ENCODE measurements around the gene TSR3.

TSR3 gene

GRCh38 chr16:1351582-1352362 is at the start of gene TSR3, which contains the start of gene GNPTG:
Gene TSR3, minus strand, starts transcription at chr16:1351878. Its CDS starts 74 bp downstream, at chr16:1351804.
Gene GNPTG, plus strand, starts transcription at chr16:1351931. Its CDS starts 35 bp downstream, at chr16:1351966.
- DNase-seq: peak; percentile 71

- DNase-seq: no peak
Measured at GRCh38 chr16:1401061-1401757, 49.5 kb upstream of the TSR3 start.

- DNase-seq: no peak
Measured at GRCh38 chr16:1398826-1399581, 47.3 kb upstream of the TSR3 start.

- DNase-seq: no peak
Measured at GRCh38 chr16:1398351-1398750, 46.7 kb upstream of the TSR3 start.

- DNase-seq: no peak
Measured at GRCh38 chr16:1397779-1398178, 46.1 kb upstream of the TSR3 start.

- DNase-seq: no peak
Measured at GRCh38 chr16:1395444-1396031, 43.9 kb upstream of the TSR3 start.

- no peak for DNase-seq
Measured at GRCh38 chr16:1394367-1394951, 42.8 kb upstream of the TSR3 start.

GRCh38 chr16:1393613-1394176 is 42.0 kb upstream of the TSR3 start:
- no peak for DNase-seq

GRCh38 chr16:1392826-1393225 is 41.1 kb upstream of the TSR3 start:
- no peak for DNase-seq

GRCh38 chr16:1390239-1390779 is 38.6 kb upstream of the TSR3 start:
- DNase-seq: no peak

- DNase-seq: no peak
Measured at GRCh38 chr16:1389762-1390161, 38.1 kb upstream of the TSR3 start.

DNA sequence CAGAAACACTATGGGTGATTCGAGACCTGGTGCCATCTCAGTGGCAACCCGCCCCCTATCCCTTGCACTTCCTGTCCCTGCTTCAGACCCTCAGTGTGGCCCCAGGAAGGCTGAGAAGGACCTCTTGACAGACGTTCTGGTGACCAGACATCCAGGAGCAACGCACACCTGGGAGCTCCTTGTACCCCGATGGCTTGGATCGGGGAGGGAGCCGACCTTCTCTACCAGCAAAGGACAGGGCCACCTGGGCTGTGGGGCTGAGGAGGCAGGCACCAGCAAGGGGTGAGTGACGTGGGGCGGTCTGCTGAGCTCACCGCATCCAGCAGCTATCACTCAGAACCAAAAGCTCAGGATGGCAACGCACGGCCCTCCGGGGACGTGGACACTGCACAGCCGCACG is 35.7 kb upstream of the TSR3 start:
- no peak for DNase-seq

- no peak for DNase-seq
Measured at GRCh38 chr16:1385232-1385631, 33.6 kb upstream of the TSR3 start.

GRCh38 chr16:1383556-1383955 is 31.9 kb upstream of the TSR3 start:
- no peak for DNase-seq

DNA sequence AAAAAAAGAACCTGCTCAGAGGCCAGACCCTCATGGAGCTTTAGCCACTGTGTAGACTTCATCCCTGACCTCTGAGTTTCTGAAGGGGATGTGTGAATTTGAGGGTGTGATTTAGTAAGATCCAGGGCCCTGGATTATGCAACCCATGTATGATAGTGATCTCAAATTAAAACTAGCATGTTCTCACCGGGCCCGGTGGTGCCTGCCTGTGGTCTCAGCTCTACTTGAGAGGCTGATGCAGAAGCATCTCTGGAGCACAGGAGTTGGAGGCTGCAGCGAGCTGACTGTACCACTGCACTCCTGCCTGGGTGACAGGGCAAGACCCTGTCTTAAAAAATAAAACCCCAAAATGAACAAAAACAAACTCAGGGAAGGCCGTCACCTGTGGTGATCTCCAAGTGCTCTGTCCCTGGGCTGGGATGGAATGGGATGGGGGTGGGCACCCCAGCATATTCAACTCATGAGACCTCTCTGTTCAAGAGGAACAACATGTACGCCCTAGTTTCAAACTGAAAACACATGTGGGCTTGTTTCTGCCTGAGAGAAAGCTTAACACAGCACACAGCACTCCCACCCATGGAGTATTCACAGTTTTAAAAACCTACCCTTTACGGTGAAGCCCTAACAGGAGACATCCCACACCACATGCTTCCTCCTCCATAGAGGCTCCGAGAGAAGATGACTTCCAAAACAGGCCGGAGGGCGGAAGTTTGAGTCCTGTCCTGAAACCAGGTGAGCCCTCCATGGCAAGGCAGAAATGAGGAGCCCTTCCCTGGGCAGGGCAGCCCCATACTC is 30.1 kb upstream of the TSR3 start:
- DNase-seq: no peak

DNA sequence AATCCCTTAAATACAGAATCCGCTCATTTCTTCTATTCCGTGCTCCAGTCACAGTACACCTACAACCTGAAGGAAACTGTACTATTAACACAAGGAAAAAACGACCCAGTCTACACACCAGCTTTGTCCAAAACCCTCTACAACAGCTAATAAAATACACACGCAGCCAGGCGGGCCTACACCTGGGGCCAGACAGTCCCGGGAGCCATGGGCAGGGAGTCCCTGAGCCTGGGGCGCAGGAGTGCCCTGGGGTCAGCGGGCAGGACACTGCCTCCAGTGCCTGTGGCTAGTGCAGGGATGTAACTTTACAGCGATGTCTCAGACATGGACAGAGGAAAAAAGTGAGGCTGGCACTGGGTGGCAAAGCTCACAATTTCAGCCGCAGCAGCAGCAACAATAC is 28.5 kb upstream of the TSR3 start:
- no peak for DNase-seq

DNA sequence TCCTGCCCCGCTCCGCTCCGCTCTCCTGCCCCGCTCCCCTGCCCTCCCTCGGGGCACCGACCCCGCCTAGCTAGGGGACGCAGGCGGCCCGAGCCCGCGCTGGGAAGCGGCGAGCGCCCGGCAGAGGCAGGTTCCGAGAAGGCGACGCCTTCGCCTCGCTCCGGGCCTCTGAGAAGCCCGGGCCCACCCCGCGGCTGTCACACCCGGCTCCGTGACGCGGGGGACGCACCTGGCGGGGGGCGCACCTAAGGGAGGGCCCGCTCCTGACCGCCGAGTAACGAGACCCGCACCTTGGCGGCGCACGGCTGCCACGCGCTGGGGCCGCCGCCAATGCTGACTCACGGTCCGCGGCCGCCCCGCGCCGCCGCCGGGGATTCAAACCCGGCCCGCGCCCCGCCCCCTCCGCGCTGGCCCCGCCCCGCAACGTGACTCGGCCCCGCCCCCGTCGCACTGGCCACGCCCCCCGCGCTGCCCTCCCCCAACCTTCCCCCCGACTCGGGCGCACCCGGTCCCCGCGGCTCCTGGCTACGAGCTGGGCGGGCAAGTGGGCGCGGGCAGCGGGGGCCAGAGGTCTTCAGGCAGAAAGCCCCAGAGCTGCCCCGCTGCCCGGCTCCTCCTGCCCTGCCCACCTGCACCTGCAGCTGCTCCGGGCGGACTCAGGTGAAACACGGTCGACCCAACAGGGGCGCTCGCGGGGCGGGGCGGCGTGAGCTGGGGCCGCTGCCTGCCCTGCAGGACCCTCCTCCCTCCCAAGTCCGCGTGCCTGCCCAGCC is 27.8 kb upstream of the TSR3 start:
- peak; percentile 65 for DNase-seq

DNA sequence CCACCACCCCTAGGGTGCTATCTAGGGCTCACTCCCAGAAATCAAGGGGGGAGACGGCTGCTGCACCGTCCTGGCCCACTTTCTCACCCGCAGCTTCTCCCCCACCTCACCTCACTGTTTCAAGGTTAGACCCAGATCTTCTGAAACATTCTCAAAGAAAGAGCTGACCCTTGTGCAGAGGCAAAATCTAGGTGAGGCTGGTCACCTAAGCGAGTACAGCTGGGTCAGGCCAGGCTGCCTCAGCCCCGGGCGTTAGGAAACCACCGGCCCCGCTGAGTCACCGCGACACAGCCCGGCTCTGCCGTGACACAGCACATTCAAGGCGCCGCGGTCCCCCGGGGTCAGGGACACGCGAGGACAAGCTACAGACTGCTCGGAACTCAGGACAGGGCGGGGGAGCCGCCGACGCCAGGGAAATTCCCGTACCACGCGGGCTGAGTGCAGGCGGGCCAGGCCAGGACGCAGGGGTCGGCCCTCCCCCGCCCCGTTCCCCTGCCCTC is 27.2 kb upstream of the TSR3 start:
- DNase-seq: peak; percentile 43

GRCh38 chr16:1378087-1378803 is 26.6 kb upstream of the TSR3 start:
- DNase-seq: no peak
